BLaER1 treated with 17β-estradiol and CSF1 and Interleukin-3, amounts not matched to agents 10 nM and 100 nM (cell line): ENCODE measurements around the gene TAAR6.
"Not testable (repeated sequence)": the region's sequence is repeated elsewhere in the genome, so short reads cannot be mapped to it uniquely, and the experiment has no call there.

ENCODE experiments used
- H3K27ac ChIP-seq, 11 experiments: shearing (Covaris generic); formaldehyde crosslinking; 2 replicates each; pipeline ENCODE4 v1.8.1; 2022
- H3K27me3 ChIP-seq, 11 experiments: shearing (Covaris generic); formaldehyde crosslinking; 2 replicates each; pipeline ENCODE4 v1.8.1; 2022
- H3K36me3 ChIP-seq, 11 experiments: shearing (Covaris generic); formaldehyde crosslinking; 2 replicates each; pipeline ENCODE4 v1.8.1; 2022
- H3K4me1 ChIP-seq, 10 experiments: shearing (Covaris generic); formaldehyde crosslinking; 2 replicates each; pipeline ENCODE4 v1.8.1; 2022
- H3K4me2 ChIP-seq, 11 experiments: shearing (Covaris generic); formaldehyde crosslinking; 2 replicates each; pipeline ENCODE4 v1.8.1; 2022
- H3K4me3 ChIP-seq, 10 experiments: shearing (Covaris generic); formaldehyde crosslinking; 2 replicates each; pipeline ENCODE4 v1.8.1; 2022
- H3K9ac ChIP-seq, 11 experiments: shearing (Covaris generic); formaldehyde crosslinking; 2 replicates each; pipeline ENCODE4 v1.8.1; 2022
- H3K9me3 ChIP-seq, 11 experiments: shearing (Covaris generic); formaldehyde crosslinking; replicated peaks in 1 of 11; 2 replicates each; pipeline ENCODE4 v1.8.1; 2022
- H4K20me1 ChIP-seq, 11 experiments: shearing (Covaris generic); formaldehyde crosslinking; 2 replicates each; pipeline ENCODE4 v1.8.1; 2022
- Cebpa-rat ChIP-seq, 11 experiments: shearing (Covaris generic); IDR thresholded peaks; 2 replicates each; pipeline ENCODE4 v1.8.1; 2022

TAAR6 gene

DNA sequence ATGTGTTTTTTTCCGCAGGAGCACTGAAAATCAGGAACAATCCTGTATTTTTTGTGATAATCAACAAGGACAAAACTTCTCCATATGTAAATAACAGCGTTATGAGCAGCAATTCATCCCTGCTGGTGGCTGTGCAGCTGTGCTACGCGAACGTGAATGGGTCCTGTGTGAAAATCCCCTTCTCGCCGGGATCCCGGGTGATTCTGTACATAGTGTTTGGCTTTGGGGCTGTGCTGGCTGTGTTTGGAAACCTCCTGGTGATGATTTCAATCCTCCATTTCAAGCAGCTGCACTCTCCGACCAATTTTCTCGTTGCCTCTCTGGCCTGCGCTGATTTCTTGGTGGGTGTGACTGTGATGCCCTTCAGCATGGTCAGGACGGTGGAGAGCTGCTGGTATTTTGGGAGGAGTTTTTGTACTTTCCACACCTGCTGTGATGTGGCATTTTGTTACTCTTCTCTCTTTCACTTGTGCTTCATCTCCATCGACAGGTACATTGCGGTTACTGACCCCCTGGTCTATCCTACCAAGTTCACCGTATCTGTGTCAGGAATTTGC lies at the start of gene TAAR6:
Gene TAAR6 (plus strand): TSS at position 102 of the 557 bp plus-strand sequence. CDS start 0 bp downstream, at position 102.
- H3K9ac ChIP-seq, result no peak within 1 kb of the TSS
- no peaks in the 10 kb centered on the region for H3K27me3 ChIP-seq
- no peaks in the 10 kb centered on the region for H3K9me3 ChIP-seq
- H3K4me2 ChIP-seq, result no peak within 1 kb of the TSS
- H4K20me1 ChIP-seq, result no peaks in the 10 kb centered on the region
- H3K4me1 ChIP-seq, result no peaks in the 10 kb centered on the region
- H3K4me3 ChIP-seq, result no peak within 1 kb of the TSS
- H3K27ac ChIP-seq, result no peak within 1 kb of the TSS
- no peak for TF ChIP-seq Cebpa-rat (IDR thresholded peaks at IDR 0.05)
- no peaks in the 10 kb centered on the region for H3K36me3 ChIP-seq

- Histone ChIP-seq H3K4me1 (no peaks in the 10 kb centered on the region), H3K4me3 (no peak overlapping the region), H3K27ac (no peak overlapping the region), H3K4me2 (no peak overlapping the region), H3K36me3 (no peaks in the 10 kb centered on the region), H3K9me3 (peaks cover 0 to 10% (median 0%) of the 10 kb centered on the region in 11 experiments; a peak in 4 of 22 replicates), H3K27me3 (no peaks in the 10 kb centered on the region), H3K9ac (no peak overlapping the region), H4K20me1 (no peaks in the 10 kb centered on the region)
- no peak for TF ChIP-seq Cebpa-rat (IDR thresholded peaks at IDR 0.05)
Measured at GRCh38 chr6:132520953-132521352, 49.2 kb upstream of the TAAR6 start.

- H4K20me1 ChIP-seq, result no peaks in the 10 kb centered on the region
- H3K36me3 ChIP-seq, result no peaks in the 10 kb centered on the region
- peaks cover 0 to 10% (median 0%) of the 10 kb centered on the region in 11 experiments; a peak in 4 of 22 replicates for H3K9me3 ChIP-seq
- no peak overlapping the region for H3K27ac ChIP-seq
- no peak for TF ChIP-seq Cebpa-rat (IDR thresholded peaks at IDR 0.05)
- H3K27me3 ChIP-seq, result no peaks in the 10 kb centered on the region
- no peak overlapping the region for H3K4me3 ChIP-seq
- no peak overlapping the region for H3K4me2 ChIP-seq
- H3K9ac ChIP-seq, result no peak overlapping the region
- H3K4me1 ChIP-seq, result peaks cover 0 to 4% (median 0%) of the 10 kb centered on the region in 10 experiments; a peak in 2 of 20 replicates
Measured at GRCh38 chr6:132524646-132525045, 45.5 kb upstream of the TAAR6 start.

DNA sequence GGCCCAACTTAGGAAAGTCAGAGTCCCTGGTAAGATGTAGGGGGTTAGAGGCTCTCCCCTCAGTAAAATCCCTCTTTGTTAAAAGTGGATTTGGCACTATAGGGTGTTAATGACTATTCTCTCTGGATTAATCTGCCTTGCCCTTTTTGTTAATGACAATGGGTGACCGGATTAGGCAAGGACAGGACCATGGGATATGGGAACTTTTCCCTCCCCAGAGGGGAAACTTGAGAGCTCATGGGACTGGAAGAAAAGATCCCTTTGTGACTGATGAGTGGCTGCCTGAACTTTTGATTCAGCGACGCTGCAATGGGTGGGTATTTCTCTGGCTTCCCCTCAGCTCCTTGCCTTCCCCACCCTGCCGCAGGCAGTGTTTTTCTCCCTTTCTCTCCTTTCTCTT lies 44.3 kb upstream of the TAAR6 start:
- H3K27ac ChIP-seq, result no peak overlapping the region
- TF ChIP-seq Cebpa-rat (IDR thresholded peaks at IDR 0.05), result no peak
- no peaks in the 10 kb centered on the region for H3K36me3 ChIP-seq
- no peak overlapping the region for H3K9ac ChIP-seq
- no peaks in the 10 kb centered on the region for H4K20me1 ChIP-seq
- H3K9me3 ChIP-seq, result peaks cover 0 to 10% (median 0%) of the 10 kb centered on the region in 11 experiments; a peak in 4 of 22 replicates
- H3K4me2 ChIP-seq, result no peak overlapping the region
- H3K4me1 ChIP-seq, result peaks cover 0 to 4% (median 0%) of the 10 kb centered on the region in 10 experiments; a peak in 2 of 20 replicates
- H3K27me3 ChIP-seq, result no peaks in the 10 kb centered on the region
- H3K4me3 ChIP-seq, result no peak overlapping the region

- peaks cover 0 to 10% (median 0%) of the 10 kb centered on the region in 11 experiments; a peak in 4 of 22 replicates for H3K9me3 ChIP-seq
- H3K4me1 ChIP-seq, result peaks cover 0 to 4% (median 0%) of the 10 kb centered on the region in 10 experiments; a peak in 2 of 20 replicates
- no peak for TF ChIP-seq Cebpa-rat (IDR thresholded peaks at IDR 0.05)
- no peak overlapping the region for H3K4me3 ChIP-seq
- no peak overlapping the region for H3K4me2 ChIP-seq
- H4K20me1 ChIP-seq, result no peaks in the 10 kb centered on the region
- no peaks in the 10 kb centered on the region for H3K36me3 ChIP-seq
- no peak overlapping the region for H3K9ac ChIP-seq
- no peak overlapping the region for H3K27ac ChIP-seq
- no peaks in the 10 kb centered on the region for H3K27me3 ChIP-seq
Measured at GRCh38 chr6:132526461-132526860, 43.7 kb upstream of the TAAR6 start.

- Histone ChIP-seq H3K4me2 (no peak overlapping the region), H3K27me3 (no peaks in the 10 kb centered on the region), H3K27ac (no peak overlapping the region), H3K4me1 (peaks cover 0 to 4% (median 0%) of the 10 kb centered on the region in 10 experiments; a peak in 2 of 20 replicates), H3K9ac (no peak overlapping the region), H4K20me1 (no peaks in the 10 kb centered on the region), H3K4me3 (no peak overlapping the region), H3K36me3 (no peaks in the 10 kb centered on the region), H3K9me3 (peaks cover 0 to 12% (median 0%) of the 10 kb centered on the region in 11 experiments; a peak in 4 of 22 replicates)
- TF ChIP-seq Cebpa-rat (IDR thresholded peaks at IDR 0.05), result no peak
Measured at GRCh38 chr6:132527791-132528190, 42.3 kb upstream of the TAAR6 start.

- Histone ChIP-seq H3K4me3 (no peak overlapping the region), H3K9ac (no peak overlapping the region)
Measured at GRCh38 chr6:132530293-132530974, 39.7 kb upstream of the TAAR6 start.

GRCh38 chr6:132534546-132534945 lies 35.6 kb upstream of the TAAR6 start:
- H4K20me1 ChIP-seq, H3K4me2 ChIP-seq, H3K27ac ChIP-seq, H3K9ac ChIP-seq, H3K4me1 ChIP-seq, H3K27me3 ChIP-seq, H3K36me3 ChIP-seq, H3K4me3 ChIP-seq: not testable (repeated sequence)
- H3K9me3 ChIP-seq, result peaks cover 5 to 17% (median 13%) of the 10 kb centered on the region in 11 experiments; a peak in 19 of 22 replicates

More at GRCh38 chr6:132530293-132530974, 39.7 kb upstream of the TAAR6 start:
- H3K27me3 ChIP-seq, result no peaks in the 10 kb centered on the region
- H3K4me1 ChIP-seq, result peaks cover 0 to 4% (median 0%) of the 10 kb centered on the region in 10 experiments; a peak in 2 of 20 replicates
- no peak overlapping the region for H3K27ac ChIP-seq
- no peak for TF ChIP-seq Cebpa-rat (IDR thresholded peaks at IDR 0.05)
- H4K20me1 ChIP-seq, result no peaks in the 10 kb centered on the region
- peaks cover 5 to 15% (median 13%) of the 10 kb centered on the region in 11 experiments; a peak in 19 of 22 replicates for H3K9me3 ChIP-seq
- no peak overlapping the region for H3K4me2 ChIP-seq
- H3K36me3 ChIP-seq, result no peaks in the 10 kb centered on the region

GRCh38 chr6:132537145-132537544 lies 33.0 kb upstream of the TAAR6 start:
- Histone ChIP-seq H3K27me3 (no peaks in the 10 kb centered on the region), H4K20me1 (no peaks in the 10 kb centered on the region), H3K36me3 (no peaks in the 10 kb centered on the region), H3K4me3 (no peak overlapping the region), H3K4me1 (no peaks in the 10 kb centered on the region), H3K4me2 (no peak overlapping the region), H3K27ac (no peak overlapping the region), H3K9ac (no peak overlapping the region), H3K9me3 (peaks cover under 1 to 17% (median 13%) of the 10 kb centered on the region in 11 experiments; a peak in 19 of 22 replicates)
- TF ChIP-seq Cebpa-rat (IDR thresholded peaks at IDR 0.05), result no peak
